Measurements from ENCODE around the gene MAP3K10.

Gene MAP3K10

GRCh38 chr19:40238775-40239174 lies 47.5 kb downstream of the MAP3K10 start:
- TF ChIP-seq MAX (IDR thresholded peaks at IDR 0.05; ENCODE audit: low read depth, low read length): no peak
- no peak for TF ChIP-seq POLR2A (IDR thresholded peaks at IDR 0.05; ENCODE audit: extremely low read depth, insufficient read length)
- TF ChIP-seq, protein P1, sequence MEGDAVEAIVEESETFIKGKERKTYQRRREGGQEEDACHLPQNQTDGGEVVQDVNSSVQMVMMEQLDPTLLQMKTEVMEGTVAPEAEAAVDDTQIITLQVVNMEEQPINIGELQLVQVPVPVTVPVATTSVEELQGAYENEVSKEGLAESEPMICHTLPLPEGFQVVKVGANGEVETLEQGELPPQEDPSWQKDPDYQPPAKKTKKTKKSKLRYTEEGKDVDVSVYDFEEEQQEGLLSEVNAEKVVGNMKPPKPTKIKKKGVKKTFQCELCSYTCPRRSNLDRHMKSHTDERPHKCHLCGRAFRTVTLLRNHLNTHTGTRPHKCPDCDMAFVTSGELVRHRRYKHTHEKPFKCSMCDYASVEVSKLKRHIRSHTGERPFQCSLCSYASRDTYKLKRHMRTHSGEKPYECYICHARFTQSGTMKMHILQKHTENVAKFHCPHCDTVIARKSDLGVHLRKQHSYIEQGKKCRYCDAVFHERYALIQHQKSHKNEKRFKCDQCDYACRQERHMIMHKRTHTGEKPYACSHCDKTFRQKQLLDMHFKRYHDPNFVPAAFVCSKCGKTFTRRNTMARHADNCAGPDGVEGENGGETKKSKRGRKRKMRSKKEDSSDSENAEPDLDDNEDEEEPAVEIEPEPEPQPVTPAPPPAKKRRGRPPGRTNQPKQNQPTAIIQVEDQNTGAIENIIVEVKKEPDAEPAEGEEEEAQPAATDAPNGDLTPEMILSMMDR (IDR thresholded peaks at IDR 0.05; ENCODE audit: low read depth, low read length): no peak
- no peak for TF ChIP-seq MYC (IDR thresholded peaks at IDR 0.05; ENCODE audit: low read depth, low read length)
- no peak for DNase-seq (ENCODE audit: low read depth)
- H3K4me3 ChIP-seq (ENCODE audit: low read depth, low read length): no peak overlapping the region

DNA sequence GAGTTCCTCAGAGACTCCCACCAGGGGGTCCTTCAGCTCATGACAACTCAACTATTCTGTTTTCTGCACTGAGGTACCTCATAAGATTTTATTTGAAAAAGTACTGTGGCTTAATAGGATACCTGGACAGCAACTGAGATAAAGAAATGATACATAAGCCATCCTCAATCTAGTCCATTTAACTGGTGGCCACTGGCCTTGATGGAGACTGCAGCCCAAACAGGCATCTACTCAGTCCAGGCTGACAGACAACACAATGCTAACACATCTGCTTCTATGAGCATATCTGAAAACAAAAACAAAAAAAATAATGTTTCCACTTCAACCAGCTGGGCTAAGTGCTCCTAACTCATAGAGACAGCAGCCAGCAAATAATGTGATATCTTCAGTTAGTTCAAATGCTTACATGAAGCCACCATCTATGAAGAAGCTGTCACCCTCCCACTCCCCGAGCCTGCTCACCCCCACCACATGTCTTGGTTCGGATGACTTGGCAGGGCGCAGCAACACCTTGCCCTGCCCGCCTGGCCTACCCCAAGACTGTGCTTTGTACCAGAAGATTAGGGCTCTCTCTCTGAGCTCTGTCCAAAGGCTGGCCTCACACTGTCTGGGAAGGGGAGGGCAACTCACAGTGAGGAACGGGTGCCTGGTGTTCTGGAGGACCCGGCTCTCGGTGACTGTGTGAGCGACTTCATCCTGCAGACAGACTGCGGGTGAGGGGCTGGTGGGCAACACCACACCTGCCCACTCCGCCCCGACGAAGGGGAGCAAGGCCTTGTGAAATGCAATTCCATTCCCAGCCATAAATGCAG lies 48.4 kb downstream of the MAP3K10 start:
- H3K4me3 ChIP-seq (ENCODE audit: low read depth, low read length): no peak overlapping the region
- TF ChIP-seq MYC (IDR thresholded peaks at IDR 0.05; ENCODE audit: low read depth, low read length): no peak
- TF ChIP-seq, protein P1 (IDR thresholded peaks at IDR 0.05; ENCODE audit: low read depth, low read length): no peak
- no peak for TF ChIP-seq MAX (IDR thresholded peaks at IDR 0.05; ENCODE audit: low read depth, low read length)
- TF ChIP-seq POLR2A (IDR thresholded peaks at IDR 0.05; ENCODE audit: extremely low read depth, insufficient read length): no peak
- no peak for DNase-seq (ENCODE audit: low read depth)

DNA sequence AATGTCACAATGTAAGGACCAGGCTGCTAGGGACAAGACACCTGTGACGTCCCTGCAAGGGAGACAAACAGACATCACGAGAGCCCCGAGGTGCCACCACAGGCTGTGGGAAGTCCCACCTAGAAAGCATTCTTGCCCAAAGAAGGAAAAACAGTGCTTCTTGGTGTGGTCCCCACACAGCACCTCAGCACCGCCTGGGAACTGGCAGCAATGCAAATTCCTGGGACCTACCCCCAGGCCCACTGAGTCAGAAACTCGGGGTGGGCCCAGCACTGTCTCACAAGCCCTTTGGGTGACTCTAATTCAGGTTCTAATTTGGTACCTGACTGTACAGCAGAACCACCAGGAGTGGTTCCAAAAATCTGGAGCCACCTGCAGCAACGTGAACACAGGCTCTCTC lies 49.1 kb downstream of the MAP3K10 start:
- TF ChIP-seq, protein P1 (IDR thresholded peaks at IDR 0.05; ENCODE audit: low read depth, low read length): no peak
- TF ChIP-seq MYC (IDR thresholded peaks at IDR 0.05; ENCODE audit: low read depth, low read length): no peak
- no peak for TF ChIP-seq POLR2A (IDR thresholded peaks at IDR 0.05; ENCODE audit: extremely low read depth, insufficient read length)
- TF ChIP-seq MAX (IDR thresholded peaks at IDR 0.05; ENCODE audit: low read depth, low read length): no peak
- DNase-seq (ENCODE audit: low read depth): no peak

DNA sequence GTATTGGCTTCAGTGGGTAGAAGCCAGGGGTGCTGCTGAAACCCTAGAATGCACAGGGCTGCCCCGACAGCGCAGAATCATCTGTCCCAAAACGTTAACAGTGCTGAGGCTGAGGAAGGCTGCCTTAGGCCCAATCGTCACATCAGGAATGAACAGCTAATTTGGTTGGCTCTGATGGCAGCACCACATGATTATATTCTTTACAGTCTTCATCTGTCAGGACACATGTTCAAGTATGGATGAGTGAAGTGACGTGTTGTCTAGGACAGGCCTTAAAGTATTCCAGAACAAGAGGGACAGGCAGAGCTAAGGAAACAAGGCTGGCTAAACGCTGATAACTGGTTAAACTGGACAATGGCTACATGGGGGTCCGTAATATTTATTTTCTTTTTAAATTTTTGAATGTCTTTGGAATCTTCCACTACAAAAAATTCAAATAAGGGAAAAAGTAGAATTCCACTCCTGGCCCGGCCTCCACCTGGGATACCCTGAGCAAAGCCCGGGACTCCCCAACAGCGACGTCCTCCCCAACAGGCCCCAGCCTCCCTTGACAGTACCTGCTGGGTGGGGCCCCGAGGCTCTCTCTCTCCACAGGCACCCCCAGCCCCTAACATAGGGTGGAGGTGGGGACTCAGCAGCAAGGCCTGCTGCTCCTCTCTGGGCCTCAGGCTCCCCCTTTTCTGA lies 50.0 kb downstream of the MAP3K10 start:
- H3K4me3 ChIP-seq (ENCODE audit: low read depth, low read length): no peak overlapping the region

More for the DNA sequence above, 49.1 kb downstream of the MAP3K10 start:
- H3K4me3 ChIP-seq (ENCODE audit: low read depth, low read length): no peak overlapping the region

GRCh38 chr19:40241809-40242384 lies 50.7 kb downstream of the MAP3K10 start:
- DNase-seq (ENCODE audit: low read depth): peak; percentile 29
- TF ChIP-seq MYC (IDR thresholded peaks at IDR 0.05; ENCODE audit: low read depth, low read length) (no peak), POLR2A (IDR thresholded peaks at IDR 0.05; ENCODE audit: extremely low read depth, insufficient read length) (no peak), MAX (IDR thresholded peaks at IDR 0.05; ENCODE audit: low read depth, low read length) (no peak)
- TF ChIP-seq, protein P1 (IDR thresholded peaks at IDR 0.05; ENCODE audit: low read depth, low read length): no peak
- H3K4me3 ChIP-seq (ENCODE audit: low read depth, low read length): no peak overlapping the region

More for the DNA sequence above, 50.0 kb downstream of the MAP3K10 start:
- no peak for DNase-seq (ENCODE audit: low read depth)
- no peak for TF ChIP-seq MYC (IDR thresholded peaks at IDR 0.05; ENCODE audit: low read depth, low read length)
- TF ChIP-seq, protein P1 (IDR thresholded peaks at IDR 0.05; ENCODE audit: low read depth, low read length): no peak
- no peak for TF ChIP-seq POLR2A (IDR thresholded peaks at IDR 0.05; ENCODE audit: extremely low read depth, insufficient read length)
- no peak for TF ChIP-seq MAX (IDR thresholded peaks at IDR 0.05; ENCODE audit: low read depth, low read length)

Data from NB4 (cell line).